ENCODE results near the gene GRK2.

GRCh38 chr11:67252831-67253239 lies 13.4 kb upstream of the GRK2 start:
- TF ChIP-seq EP300 (IDR thresholded peaks at IDR 0.05; ENCODE audit: low read depth in 2 of 2, low read length in 2 of 2) (no peak), EP300 (CRISPR knock-in tag; IDR thresholded peaks at IDR 0.05; ENCODE audit: borderline replicate concordance) (no peak), MAFG (CRISPR knock-in tag; IDR thresholded peaks at IDR 0.05) (no peak), SMARCE1 (IDR thresholded peaks at IDR 0.05; ENCODE audit: borderline replicate concordance) (no peak), CREM (IDR thresholded peaks at IDR 0.05) (no peak), CREM (CRISPR knock-in tag; IDR thresholded peaks at IDR 0.05) (no peak), ZNF879 (CRISPR knock-in tag; IDR thresholded peaks at IDR 0.05) (no peak), SRF (IDR thresholded peaks at IDR 0.05; ENCODE audit: low read depth, low read length) (no peak), FOXK1 (CRISPR knock-in tag; IDR thresholded peaks at IDR 0.05; ENCODE audit: borderline replicate concordance, low read depth) (no peak), POLR2AphosphoS5 (IDR thresholded peaks at IDR 0.05; ENCODE audit: low read depth, low read length) (no peak), CTCF (CRISPR knock-in tag; IDR thresholded peaks at IDR 0.05) (peak; percentile 67), MAX (IDR thresholded peaks at IDR 0.05) (no peak), NFE2L1 (CRISPR knock-in tag; IDR thresholded peaks at IDR 0.05; ENCODE audit: borderline replicate concordance) (no peak), ZC3H13 (CRISPR knock-in tag; IDR thresholded peaks at IDR 0.05) (no peak)

Measured in HepG2 (cell line).